Fibroblast of lung (primary cell): ENCODE results near the gene EPB41L1. TPM values are rescaled to one million over a fixed set of nuclear protein-coding genes. Genes with fewer than 3 reads are reported as not detected.

Experiments used
- DNase-seq, 2 donors: peaks; one replicate each; pipeline versions ENCODE4 v3.0.0 to v3.0.0-alpha.2; 2010; ENCODE audit warnings: low read depth in 2 of 2
- H2AFZ ChIP-seq: 2 replicates; pipeline ENCODE4 v1.5.1; 2012; ENCODE audit warnings: low read length, control low read depth, inconsistent platforms
- H3K27ac ChIP-seq: 2 replicates; pipeline ENCODE4 v1.5.1; 2011; ENCODE audit warnings: low read length, control low read depth; ENCODE audit not compliant: insufficient read depth
- H3K27me3 ChIP-seq: 2 replicates; pipeline ENCODE4 v1.5.1; 2011; ENCODE audit warnings: mild to moderate bottlenecking, low read length; ENCODE audit not compliant: control insufficient read depth, insufficient read depth
- H3K36me3 ChIP-seq: 2 replicates; pipeline ENCODE4 v1.5.1; 2011; ENCODE audit warnings: low read length; ENCODE audit not compliant: control insufficient read depth, insufficient read depth
- H3K4me1 ChIP-seq: 2 replicates; pipeline ENCODE4 v1.5.1; 2011; ENCODE audit warnings: low read length; ENCODE audit not compliant: control insufficient read depth, insufficient read depth; ENCODE audit errors: extremely low read depth
- H3K4me2 ChIP-seq: 2 replicates; pipeline ENCODE4 v1.5.1; 2011; ENCODE audit warnings: low read length, control low read depth; ENCODE audit not compliant: insufficient read depth; ENCODE audit errors: extremely low read depth
- H3K4me3 ChIP-seq, 4 experiments: fragments of 200-600 bp in 1 of 4; sonication (generic) in 1 of 4; replicated peaks in 1 of 4; 2 replicates each; pipeline ENCODE4 v1.5.1; 2011 to 2016; ENCODE audit warnings: low read length in 4 of 4, low read depth in 3 of 4, mild to moderate bottlenecking in 3 of 4, control low read depth in 2 of 4, inconsistent platforms in 1 of 4, mixed read lengths in 1 of 4; ENCODE audit not compliant: insufficient read depth in 1 of 4; ENCODE audit errors: control extremely low read depth in 1 of 4
- H3K79me2 ChIP-seq: 2 replicates; pipeline ENCODE4 v1.5.1; 2012; ENCODE audit warnings: mild to moderate bottlenecking, low read length, inconsistent platforms; ENCODE audit not compliant: control insufficient read depth, insufficient read depth
- H3K9ac ChIP-seq: 2 replicates; pipeline ENCODE4 v1.5.1; 2011; ENCODE audit warnings: mild to moderate bottlenecking, low read length, control low read depth; ENCODE audit not compliant: insufficient read depth
- H3K9me3 ChIP-seq: 2 replicates; pipeline ENCODE4 v1.5.1; 2012; ENCODE audit warnings: low read depth, low read length; ENCODE audit not compliant: control insufficient read depth, insufficient read depth
- H4K20me1 ChIP-seq: 2 replicates; pipeline ENCODE4 v1.5.1; 2011; ENCODE audit warnings: low read length; ENCODE audit not compliant: control insufficient read depth, insufficient read depth; ENCODE audit errors: extremely low read depth
- CTCF ChIP-seq, 2 donors: IDR thresholded peaks in 1 of 2; conservative IDR thresholded peaks in 1 of 2; 1 replicate in 1 of 2; 2 replicates in 1 of 2; pipeline ENCODE4 v1.5.1; 2011 to 2012; ENCODE audit warnings: low read length in 2 of 2, control low read depth in 1 of 2, inconsistent platforms in 1 of 2, low read depth in 1 of 2, mild to moderate bottlenecking in 1 of 2
- EZH2 ChIP-seq: IDR thresholded peaks from 2 replicates; pipeline ENCODE4 v1.5.1; 2012; ENCODE audit warnings: low read length, control low read depth, mild to moderate bottlenecking; ENCODE audit errors: missing control alignments
- polyA plus RNA-seq, 2 donors: library from polyadenylated mRNA; depleted of rRNA in 1 of 2; stranded (reverse) in 1 of 2; unstranded in 1 of 2; fragments of >200 nt; gene quantifications; 2 replicates each; pipeline ENCODE4 v1.2.1, GENCODE V29; 2011 to 2012; ENCODE audit warnings: missing spikeins in 1 of 2
- total RNA-seq: library from RNA; depleted of rRNA; stranded (reverse); fragments of >200 nt; gene quantifications from 2 replicates; pipeline ENCODE4 v1.2.1, GENCODE V29; 2014

The EPB41L1 gene
- total and polyA plus RNA-seq, 2 donors (not counting 1 experiment from before 2014, with no cell fraction given): 16.2 to 17.0 TPM

DNA sequence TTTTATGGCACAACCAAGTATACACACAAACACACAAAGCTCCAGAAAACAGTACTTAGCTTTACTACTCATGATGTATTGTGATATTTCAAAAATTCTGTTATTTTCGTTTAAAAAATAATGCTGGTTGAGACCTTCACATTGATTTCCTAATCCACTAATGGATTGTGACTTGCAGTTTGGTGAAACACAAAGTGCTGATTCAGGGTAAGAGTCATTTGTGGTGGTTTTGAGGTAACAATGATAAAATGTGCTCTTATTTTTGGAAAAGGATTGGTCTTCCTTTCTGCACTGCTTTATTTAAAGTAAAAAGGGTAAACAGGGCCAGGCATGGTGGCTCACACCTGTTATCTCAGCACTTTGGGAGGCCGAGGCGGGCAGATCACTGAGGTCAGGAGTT is 83.6 kb downstream of the EPB41L1 start:
- H3K4me2 ChIP-seq: no peak overlapping the region
- no peaks in the 10 kb centered on the region for H3K9me3 ChIP-seq
- H3K36me3 ChIP-seq: peaks cover 6% of the 10 kb centered on the region
- no peaks in the 10 kb centered on the region for H3K27me3 ChIP-seq
- H3K79me2 ChIP-seq: peaks cover 43% of the 10 kb centered on the region
- H3K4me3 ChIP-seq: no peak overlapping the region
- H3K27ac ChIP-seq: no peak overlapping the region
- no peak overlapping the region for H3K9ac ChIP-seq
- H3K4me1 ChIP-seq: peaks cover 4% of the 10 kb centered on the region
- TF ChIP-seq EZH2 (no peak), CTCF (conservative IDR thresholded peaks at IDR 0.05 in 1 of 2, IDR thresholded peaks at IDR 0.05 in 1 of 2; ENCODE audit: low read depth in 1 of 2, low read length in 2 of 2) (no peak)
- no peak overlapping the region for H2AFZ ChIP-seq
- H4K20me1 ChIP-seq: no peaks in the 10 kb centered on the region
- no peak for DNase-seq

- no peak for DNase-seq
- peaks cover 6% of the 10 kb centered on the region for H3K36me3 ChIP-seq
- H3K9me3 ChIP-seq: no peaks in the 10 kb centered on the region
- no peak for TF ChIP-seq EZH2
- TF ChIP-seq CTCF (conservative IDR thresholded peaks at IDR 0.05 in 1 of 2, IDR thresholded peaks at IDR 0.05 in 1 of 2; ENCODE audit: low read depth in 1 of 2, low read length in 2 of 2): no peak
- no peaks in the 10 kb centered on the region for H3K27me3 ChIP-seq
- no peak overlapping the region for H3K27ac ChIP-seq
- H4K20me1 ChIP-seq: no peaks in the 10 kb centered on the region
- peaks cover 4% of the 10 kb centered on the region for H3K4me1 ChIP-seq
- H2AFZ ChIP-seq: no peak overlapping the region
- no peak overlapping the region for H3K9ac ChIP-seq
- no peak overlapping the region for H3K4me3 ChIP-seq
- no peak overlapping the region for H3K4me2 ChIP-seq
- H3K79me2 ChIP-seq: peaks cover 43% of the 10 kb centered on the region
These were observed 84.2 kb downstream of the EPB41L1 start for GRCh38 chr20:36238760-36239159.

DNA sequence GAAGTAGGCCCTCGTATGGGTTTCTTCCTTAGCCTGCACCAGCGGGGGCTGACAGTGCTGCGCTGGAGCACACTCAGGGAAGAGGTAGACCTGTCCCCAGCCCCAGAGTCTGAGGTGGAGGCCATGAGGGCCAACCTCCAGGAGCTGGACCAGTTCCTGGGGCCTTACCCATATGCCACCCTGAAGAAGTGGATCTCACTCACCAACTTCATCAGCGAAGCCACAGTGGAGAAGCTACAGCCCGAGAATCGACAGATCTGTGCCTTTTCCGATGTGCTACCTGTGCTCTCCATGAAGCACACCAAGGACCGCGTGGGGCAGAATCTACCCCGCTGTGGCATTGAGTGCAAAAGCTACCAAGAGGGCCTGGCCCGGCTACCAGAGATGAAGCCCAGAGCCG is 85.5 kb downstream of the EPB41L1 start:
- Histone ChIP-seq H3K4me1 (peaks cover 4% of the 10 kb centered on the region), H3K36me3 (peaks cover 11% of the 10 kb centered on the region), H4K20me1 (no peaks in the 10 kb centered on the region), H3K27ac (no peak overlapping the region), H3K9me3 (no peaks in the 10 kb centered on the region), H3K4me2 (no peak overlapping the region), H2AFZ (no peak overlapping the region), H3K79me2 (peaks cover 43% of the 10 kb centered on the region), H3K27me3 (no peaks in the 10 kb centered on the region), H3K9ac (no peak overlapping the region), H3K4me3 (no peak overlapping the region)
- no peak for DNase-seq
- no peak for TF ChIP-seq EZH2
- TF ChIP-seq CTCF (conservative IDR thresholded peaks at IDR 0.05 in 1 of 2, IDR thresholded peaks at IDR 0.05 in 1 of 2; ENCODE audit: low read depth in 1 of 2, low read length in 2 of 2): no peak
